ENCODE results near the gene FKBP4. TPM values are rescaled to one million over a fixed set of nuclear protein-coding genes. Genes with fewer than 3 reads are reported as not detected.

The FKBP4 gene
- total RNA-seq, 1 experiment from 2014 or later: 226 TPM

DNA sequence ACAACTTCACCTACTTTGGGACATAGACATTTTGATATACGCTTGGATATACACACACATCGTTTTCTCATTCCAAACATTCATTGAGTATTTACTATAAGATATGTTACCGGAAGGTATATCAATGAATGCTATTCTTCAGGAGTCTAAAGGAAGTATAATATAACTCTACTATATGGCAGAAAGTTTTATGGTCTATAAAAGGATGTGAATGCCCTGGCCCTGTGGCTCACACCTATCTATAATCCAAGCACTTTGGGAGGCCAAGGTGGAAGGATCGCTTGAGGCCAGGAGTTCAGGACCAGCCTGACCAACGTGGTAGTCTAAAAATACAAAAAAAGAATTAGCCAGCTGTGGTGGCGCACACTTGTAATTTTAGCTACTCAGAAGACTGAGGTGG, 34.5 kb downstream of the FKBP4 start:
- H3K9me2 ChIP-seq (ENCODE audit: insufficient read depth): no peaks in the 10 kb centered on the region
- intact Hi-C loops (cut with micrococcal nuclease; ENCODE audit: unreplicated experiment): no loop called here
- H3K36me3 ChIP-seq (ENCODE audit: low read depth): no peaks in the 10 kb centered on the region
- H3K27me3 ChIP-seq (ENCODE audit: insufficient read depth, low read depth): no peaks in the 10 kb centered on the region
- ChIA-PET POLR2A (ENCODE audit: unreplicated experiment) (no interaction called here), CTCF (no interaction called here)
- H3K79me2 ChIP-seq (ENCODE audit: low read depth): no peaks in the 10 kb centered on the region
- TF ChIP-seq, protein P1, sequence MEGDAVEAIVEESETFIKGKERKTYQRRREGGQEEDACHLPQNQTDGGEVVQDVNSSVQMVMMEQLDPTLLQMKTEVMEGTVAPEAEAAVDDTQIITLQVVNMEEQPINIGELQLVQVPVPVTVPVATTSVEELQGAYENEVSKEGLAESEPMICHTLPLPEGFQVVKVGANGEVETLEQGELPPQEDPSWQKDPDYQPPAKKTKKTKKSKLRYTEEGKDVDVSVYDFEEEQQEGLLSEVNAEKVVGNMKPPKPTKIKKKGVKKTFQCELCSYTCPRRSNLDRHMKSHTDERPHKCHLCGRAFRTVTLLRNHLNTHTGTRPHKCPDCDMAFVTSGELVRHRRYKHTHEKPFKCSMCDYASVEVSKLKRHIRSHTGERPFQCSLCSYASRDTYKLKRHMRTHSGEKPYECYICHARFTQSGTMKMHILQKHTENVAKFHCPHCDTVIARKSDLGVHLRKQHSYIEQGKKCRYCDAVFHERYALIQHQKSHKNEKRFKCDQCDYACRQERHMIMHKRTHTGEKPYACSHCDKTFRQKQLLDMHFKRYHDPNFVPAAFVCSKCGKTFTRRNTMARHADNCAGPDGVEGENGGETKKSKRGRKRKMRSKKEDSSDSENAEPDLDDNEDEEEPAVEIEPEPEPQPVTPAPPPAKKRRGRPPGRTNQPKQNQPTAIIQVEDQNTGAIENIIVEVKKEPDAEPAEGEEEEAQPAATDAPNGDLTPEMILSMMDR (conservative IDR thresholded peaks at IDR 0.05): no peak
- TF ChIP-seq EZH2 (IDR thresholded peaks at IDR 0.05; ENCODE audit: low read depth): no peak
- no peaks in the 10 kb centered on the region for H3F3A ChIP-seq (ENCODE audit: insufficient read depth, low read depth)
- H3K9me3 ChIP-seq (ENCODE audit: insufficient read depth, low read depth): no peaks in the 10 kb centered on the region
- H2AFZ ChIP-seq: no peak overlapping the region
- DNase-seq: no peak
- BruUV-seq (replicated peaks): no TSS peak
- no peak overlapping the region for H3K4me3 ChIP-seq
- H3K4me2 ChIP-seq: no peak overlapping the region
- no peak overlapping the region for H3K27ac ChIP-seq
- no peaks in the 10 kb centered on the region for H3K4me1 ChIP-seq (replicated peaks; ENCODE audit: insufficient read depth)
- H4K20me1 ChIP-seq (ENCODE audit: insufficient read depth): no peaks in the 10 kb centered on the region

DNA sequence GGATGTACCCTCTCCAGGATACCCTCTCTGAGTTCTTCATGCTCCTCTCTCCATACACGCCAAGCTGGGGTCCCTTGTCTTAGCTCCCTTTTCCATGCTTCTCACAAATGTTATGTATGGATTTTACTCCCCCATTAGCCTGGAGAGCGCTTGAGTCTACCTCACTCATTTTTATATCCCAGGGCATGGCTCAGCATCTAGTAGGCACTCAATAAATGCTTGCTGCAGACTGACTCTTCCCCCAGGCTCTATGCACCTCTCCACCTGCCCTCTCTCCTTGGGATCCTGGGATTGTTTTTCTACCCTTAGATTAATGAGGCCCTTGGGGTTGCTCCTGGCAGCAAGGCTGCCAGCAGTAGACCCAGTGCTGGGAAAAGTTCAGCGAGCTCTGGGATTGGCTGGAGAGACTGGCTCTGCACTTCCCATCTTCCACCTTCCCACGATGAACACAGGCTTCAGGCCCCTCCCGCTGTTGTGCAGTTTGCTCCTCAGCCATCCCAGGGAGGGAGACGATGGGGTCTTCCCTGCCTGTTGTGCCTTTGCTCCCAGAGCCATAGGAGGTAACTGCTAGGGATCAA, 37.9 kb downstream of the FKBP4 start:
- Histone ChIP-seq H4K20me1 (ENCODE audit: insufficient read depth) (no peaks in the 10 kb centered on the region), H2AFZ (no peak overlapping the region), H3K4me2 (no peak overlapping the region), H3K27ac (no peak overlapping the region), H3K4me1 (replicated peaks; ENCODE audit: insufficient read depth) (no peaks in the 10 kb centered on the region), H3K36me3 (ENCODE audit: low read depth) (no peaks in the 10 kb centered on the region), H3K9me3 (ENCODE audit: insufficient read depth, low read depth) (no peaks in the 10 kb centered on the region), H3K9me2 (ENCODE audit: insufficient read depth) (no peaks in the 10 kb centered on the region), H3K79me2 (ENCODE audit: low read depth) (no peaks in the 10 kb centered on the region), H3F3A (ENCODE audit: insufficient read depth, low read depth) (peaks cover 6% of the 10 kb centered on the region; the same call in 1 of the 2 replicates), H3K27me3 (ENCODE audit: insufficient read depth, low read depth) (no peaks in the 10 kb centered on the region), H3K4me3 (no peak overlapping the region)
- no TSS peak for BruUV-seq (replicated peaks)
- no peak for TF ChIP-seq EZH2 (IDR thresholded peaks at IDR 0.05; ENCODE audit: low read depth)
- TF ChIP-seq, protein P1 (conservative IDR thresholded peaks at IDR 0.05): no peak
- CTCF ChIA-PET: no interaction called here
- POLR2A ChIA-PET (ENCODE audit: unreplicated experiment): no interaction called here
- intact Hi-C loops (cut with micrococcal nuclease; ENCODE audit: unreplicated experiment): no loop called here
- no peak for DNase-seq

DNA sequence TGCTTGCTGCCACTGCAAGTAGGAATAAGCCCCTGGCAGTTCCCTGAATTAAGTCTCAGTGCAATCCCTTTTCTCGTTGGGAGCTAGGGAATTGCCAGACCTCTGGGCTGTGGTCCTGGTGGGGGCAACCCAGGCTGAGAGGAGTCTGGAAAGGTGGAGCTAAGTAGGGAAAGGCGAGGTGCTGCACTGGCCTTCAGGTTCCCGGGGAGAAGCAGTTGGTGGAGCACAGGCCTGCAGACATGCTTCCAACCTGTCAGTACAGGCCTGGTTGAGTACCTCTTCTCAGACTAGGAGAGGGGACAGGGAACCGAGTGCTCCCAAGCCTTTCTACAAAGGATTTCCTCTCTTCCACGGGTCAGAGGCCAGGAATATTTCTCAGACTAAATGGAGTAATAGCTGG, 38.6 kb downstream of the FKBP4 start:
- DNase-seq: no peak
- intact Hi-C loops (cut with micrococcal nuclease; ENCODE audit: unreplicated experiment): no loop called here
- Histone ChIP-seq H3K36me3 (ENCODE audit: low read depth) (no peaks in the 10 kb centered on the region), H3K9me2 (ENCODE audit: insufficient read depth) (no peaks in the 10 kb centered on the region), H3F3A (ENCODE audit: insufficient read depth, low read depth) (peaks cover 6% of the 10 kb centered on the region; the same call in 1 of the 2 replicates), H3K79me2 (ENCODE audit: low read depth) (no peaks in the 10 kb centered on the region), H3K9me3 (ENCODE audit: insufficient read depth, low read depth) (no peaks in the 10 kb centered on the region), H2AFZ (no peak overlapping the region), H3K4me2 (no peak overlapping the region), H4K20me1 (ENCODE audit: insufficient read depth) (no peaks in the 10 kb centered on the region), H3K27ac (no peak overlapping the region), H3K4me3 (no peak overlapping the region), H3K4me1 (replicated peaks; ENCODE audit: insufficient read depth) (no peaks in the 10 kb centered on the region), H3K27me3 (ENCODE audit: insufficient read depth, low read depth) (no peaks in the 10 kb centered on the region)
- BruUV-seq (replicated peaks): no TSS peak
- TF ChIP-seq, protein P1 (conservative IDR thresholded peaks at IDR 0.05): no peak
- CTCF ChIA-PET: no interaction called here
- POLR2A ChIA-PET (ENCODE audit: unreplicated experiment): no interaction called here

Data from PC-9 (cell line).